DOHH2 (cell line): ENCODE results near the gene MARCHF3.

Experiments
- H3F3A ChIP-seq: fragments of 200-600 bp; sonication (generic), shearing (Covaris generic); 2 replicates; pipeline ENCODE4 v1.6.0; 2016; ENCODE audit warnings: antibody characterized with exemption, mild to moderate bottlenecking; ENCODE audit not compliant: control insufficient read depth, insufficient read depth
- H3K27ac ChIP-seq: fragments of 200-600 bp; sonication (generic); 2 replicates; pipeline ENCODE4 v1.5.1; 2014; ENCODE audit warnings: low read depth, mild to moderate bottlenecking, low read length, moderate library complexity
- H3K27me3 ChIP-seq: fragments of 200-600 bp; sonication (generic); 2 replicates; pipeline ENCODE4 v1.6.1; 2014; ENCODE audit warnings: mild to moderate bottlenecking, low read length, mixed read lengths; ENCODE audit not compliant: control insufficient read depth
- H3K36me3 ChIP-seq: fragments of 200-600 bp; sonication (generic); 2 replicates; pipeline ENCODE4 v1.6.1; 2014; ENCODE audit warnings: mild to moderate bottlenecking, low read length, moderate library complexity, mixed read lengths; ENCODE audit not compliant: control insufficient read depth
- H3K4me1 ChIP-seq: fragments of 200-600 bp; sonication (generic); 2 replicates; pipeline ENCODE4 v1.6.1; 2014; ENCODE audit warnings: mild to moderate bottlenecking, low read length, mixed read lengths; ENCODE audit not compliant: control insufficient read depth
- H3K4me2 ChIP-seq: fragments of 200-600 bp; sonication (generic); 2 replicates; pipeline ENCODE4 v1.6.0; 2014; ENCODE audit warnings: mild to moderate bottlenecking, low read length, moderate library complexity
- H3K4me3 ChIP-seq: fragments of 200-600 bp; sonication (generic); 2 replicates; pipeline ENCODE4 v1.5.1; 2014; ENCODE audit warnings: mild to moderate bottlenecking, low read length, mixed read lengths
- H3K79me2 ChIP-seq: fragments of 200-600 bp; sonication (generic); 2 replicates; pipeline ENCODE4 v1.6.1; 2014; ENCODE audit warnings: mild to moderate bottlenecking, low read length, mixed read lengths; ENCODE audit not compliant: control insufficient read depth
- H3K9me2 ChIP-seq: fragments of 200-600 bp; sonication (generic); replicated peaks from 2 replicates; pipeline ENCODE4 v1.6.1; 2014; ENCODE audit warnings: mild to moderate bottlenecking, low read length, mixed read lengths; ENCODE audit not compliant: control insufficient read depth
- H3K9me3 ChIP-seq: fragments of 200-600 bp; sonication (generic); 2 replicates; pipeline ENCODE4 v1.6.1; 2014; ENCODE audit warnings: antibody characterized with exemption, low read length, mixed read lengths; ENCODE audit not compliant: control insufficient read depth, insufficient read depth
- H4K20me1 ChIP-seq: fragments of 200-600 bp; sonication (generic); 2 replicates; pipeline ENCODE4 v1.6.0; 2014; ENCODE audit warnings: low read depth, mild to moderate bottlenecking, antibody characterized with exemption, low read length, moderate library complexity; ENCODE audit not compliant: control insufficient read depth, insufficient read depth
- CTCF ChIP-seq: fragments of 200-600 bp; sonication (generic); IDR thresholded peaks from one replicate; pipeline ENCODE4 v1.5.1; 2014; ENCODE audit warnings: antibody characterized with exemption, mild to moderate bottlenecking, low read depth, low read length; ENCODE audit not compliant: poor library complexity, severe bottlenecking
- EZH2phosphoT487 ChIP-seq: fragments of 200-600 bp; sonication (generic); IDR thresholded peaks from 2 replicates; pipeline ENCODE4 v1.6.1; 2017; ENCODE audit warnings: borderline replicate concordance, mild to moderate bottlenecking, antibody characterized with exemption, low read length, moderate library complexity, mixed read lengths

MARCHF3 gene

GRCh38 chr5:126888175-126888574, 142.2 kb downstream of the MARCHF3 start:
- Histone ChIP-seq H3K4me1 (no peaks in the 10 kb centered on the region), H3K27ac (no peak overlapping the region), H3K4me2 (no peak overlapping the region)

GRCh38 chr5:126884269-126884819, 146.0 kb downstream of the MARCHF3 start:
- Histone ChIP-seq H3F3A (no peaks in the 10 kb centered on the region), H3K4me1 (no peaks in the 10 kb centered on the region), H3K36me3 (no peaks in the 10 kb centered on the region), H3K27ac (no peak overlapping the region), H3K79me2 (no peaks in the 10 kb centered on the region), H3K9me2 (no peaks in the 10 kb centered on the region), H4K20me1 (no peaks in the 10 kb centered on the region), H3K4me3 (no peak overlapping the region), H3K4me2 (no peak overlapping the region), H3K9me3 (no peaks in the 10 kb centered on the region), H3K27me3 (no peaks in the 10 kb centered on the region)
- TF ChIP-seq EZH2phosphoT487: no peak
- TF ChIP-seq CTCF: no peak

More at GRCh38 chr5:126888175-126888574, 142.2 kb downstream of the MARCHF3 start:
- Histone ChIP-seq H3K4me3 (no peak overlapping the region), H3F3A (no peaks in the 10 kb centered on the region), H3K9me3 (no peaks in the 10 kb centered on the region), H3K9me2 (no peaks in the 10 kb centered on the region), H3K79me2 (no peaks in the 10 kb centered on the region), H3K36me3 (no peaks in the 10 kb centered on the region), H4K20me1 (no peaks in the 10 kb centered on the region), H3K27me3 (no peaks in the 10 kb centered on the region)
- TF ChIP-seq CTCF (no peak), EZH2phosphoT487 (no peak)

GRCh38 chr5:126883564-126884245, 146.7 kb downstream of the MARCHF3 start:
- Histone ChIP-seq H3K9me3 (no peaks in the 10 kb centered on the region), H3K4me3 (no peak overlapping the region), H3F3A (no peaks in the 10 kb centered on the region), H3K4me1 (no peaks in the 10 kb centered on the region), H3K36me3 (no peaks in the 10 kb centered on the region), H3K27ac (no peak overlapping the region), H3K4me2 (no peak overlapping the region), H3K27me3 (no peaks in the 10 kb centered on the region), H3K9me2 (no peaks in the 10 kb centered on the region), H3K79me2 (no peaks in the 10 kb centered on the region), H4K20me1 (no peaks in the 10 kb centered on the region)
- TF ChIP-seq CTCF (no peak), EZH2phosphoT487 (no peak)
